HG03039 (cell line): Measurements from ENCODE around the gene PCNP.
"Not testable (repeated sequence)": the region's sequence is repeated elsewhere in the genome, so short reads cannot be mapped to it uniquely, and the experiment has no call there.

ENCODE experiments used
- ATAC-seq: cut with Tn5 transposase; IDR thresholded peaks from one replicate; pipeline ENCODE4 v1.9.1; 2021; ENCODE audit warnings: mild to moderate bottlenecking, moderate library complexity; ENCODE audit not compliant: unreplicated experiment

PCNP gene, protein sequence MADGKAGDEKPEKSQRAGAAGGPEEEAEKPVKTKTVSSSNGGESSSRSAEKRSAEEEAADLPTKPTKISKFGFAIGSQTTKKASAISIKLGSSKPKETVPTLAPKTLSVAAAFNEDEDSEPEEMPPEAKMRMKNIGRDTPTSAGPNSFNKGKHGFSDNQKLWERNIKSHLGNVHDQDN

DNA sequence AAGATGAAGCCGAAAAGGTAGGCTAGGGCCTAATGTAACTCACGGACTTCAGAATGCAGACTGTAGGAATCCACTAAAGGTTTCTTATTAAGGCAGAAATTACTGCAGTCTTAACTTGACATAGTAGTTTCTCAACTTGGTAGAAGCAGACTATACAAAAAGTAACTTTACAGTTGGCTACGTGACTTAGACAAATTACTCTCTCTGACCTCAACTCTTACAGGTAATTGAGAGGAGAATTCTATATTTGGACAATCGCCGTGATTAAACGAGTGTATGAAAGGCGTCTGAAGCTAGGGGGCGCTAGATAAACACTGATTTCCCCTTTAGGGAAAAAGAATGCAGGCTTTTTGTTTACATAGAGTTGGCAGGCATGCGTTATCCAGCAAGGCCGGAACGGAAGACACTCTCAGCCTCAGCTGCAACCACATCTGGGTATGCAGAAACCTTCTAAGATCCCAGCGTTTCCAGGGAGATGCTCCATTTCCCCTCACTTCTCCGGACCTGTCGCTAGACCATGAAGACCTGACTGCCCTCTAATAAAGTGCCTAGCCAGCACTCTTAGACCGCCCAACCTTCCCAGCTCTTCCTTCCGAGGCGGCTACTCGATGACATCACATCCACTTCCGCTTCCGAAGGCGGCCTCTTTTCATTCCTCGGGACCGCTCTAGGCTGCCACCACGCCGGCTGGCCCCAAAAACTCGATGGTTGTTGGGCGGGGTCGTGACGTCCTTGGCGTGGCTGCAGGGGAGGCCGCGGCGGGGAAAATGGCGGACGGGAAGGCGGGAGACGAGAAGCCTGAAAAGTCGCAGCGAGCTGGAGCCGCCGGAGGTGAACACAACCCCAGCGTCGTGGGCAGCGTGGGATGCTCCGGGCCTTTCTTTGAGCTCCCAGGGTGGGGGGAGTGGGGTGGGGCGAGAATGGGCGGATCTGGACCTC lies at the start of gene PCNP:
Gene PCNP (plus strand): TSS at position 732 of the 939 bp plus-strand sequence. CDS start 36 bp downstream, at position 768.
- ATAC-seq: peak; percentile 85

DNA sequence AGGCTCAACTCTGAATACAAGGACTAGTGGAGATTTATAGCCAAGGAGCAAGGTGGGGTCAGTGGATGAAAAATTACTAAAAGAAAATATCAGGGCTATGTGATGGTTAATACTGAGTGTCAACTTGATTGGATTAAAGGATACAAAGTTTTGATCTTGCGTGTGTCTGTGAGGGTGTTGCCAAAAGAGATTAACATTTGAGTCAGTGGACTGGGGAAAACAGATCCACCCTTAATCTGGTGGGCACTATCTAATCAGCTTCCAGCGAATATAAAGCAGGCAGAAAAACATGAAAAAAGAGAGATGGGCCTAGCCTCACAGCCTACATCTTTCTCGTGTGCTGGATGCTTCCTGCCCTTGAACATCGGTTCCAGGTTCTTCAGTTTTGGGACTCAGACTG lies 46.5 kb upstream of the PCNP start:
- no peak for ATAC-seq

DNA sequence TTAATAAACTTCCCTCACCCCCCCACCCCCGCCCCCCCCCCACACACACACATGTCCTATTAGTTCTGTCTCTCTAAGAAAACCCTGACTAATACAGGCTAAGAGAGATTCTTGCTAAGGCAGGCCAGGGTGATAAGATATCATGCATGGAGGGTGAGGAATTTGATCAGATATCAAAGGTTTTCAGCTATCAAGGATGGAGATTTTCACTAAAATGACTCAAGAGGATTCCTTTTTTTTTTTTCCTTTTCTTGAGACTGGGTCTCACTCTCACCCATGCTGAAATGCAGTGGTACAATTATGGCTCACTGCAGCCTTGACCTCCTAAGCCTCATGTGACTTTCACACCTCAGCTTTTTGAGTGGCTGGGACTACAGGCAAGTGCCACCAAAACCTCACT lies 46.1 kb upstream of the PCNP start:
- no peak for ATAC-seq

DNA sequence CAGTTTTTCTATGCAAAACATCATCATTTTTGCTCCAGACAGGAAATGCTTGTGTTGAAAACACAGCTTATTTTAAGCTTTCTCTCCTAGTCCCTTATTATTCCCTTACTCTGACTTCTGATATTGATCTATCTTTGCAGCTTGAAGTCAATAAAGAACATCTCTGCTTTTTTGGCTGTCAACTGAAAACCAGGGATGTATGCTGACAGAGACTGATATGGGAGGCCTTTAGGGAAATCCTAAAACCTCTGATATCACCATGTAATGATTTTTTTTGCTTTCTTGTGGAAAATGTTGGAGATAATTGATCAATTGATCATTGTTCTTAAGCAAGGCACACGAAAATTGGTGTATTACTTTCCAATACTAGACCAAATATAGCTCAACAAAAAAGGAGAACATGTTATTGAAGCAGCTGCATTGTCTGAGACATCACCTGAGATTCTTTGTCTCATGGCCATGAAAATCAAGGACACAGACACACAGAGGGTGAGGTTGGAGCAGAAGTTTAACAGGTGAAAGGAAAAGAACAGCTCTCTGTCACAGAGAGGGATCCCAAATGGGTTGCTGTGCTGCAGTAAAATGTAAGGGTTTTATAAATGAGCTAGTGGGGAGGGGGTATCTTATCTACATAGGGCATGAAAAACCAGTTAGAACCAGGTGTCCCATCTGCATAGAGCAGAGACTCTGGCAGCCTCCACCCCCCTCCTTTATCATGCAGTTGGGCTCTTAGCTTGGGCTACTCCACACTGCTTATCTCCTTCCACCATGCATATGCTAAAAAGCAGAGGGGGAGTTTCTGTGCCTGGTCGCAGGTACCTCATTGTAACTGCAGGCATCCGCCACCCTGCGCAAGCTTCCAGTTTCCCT lies 43.9 kb upstream of the PCNP start:
- ATAC-seq: no peak

DNA sequence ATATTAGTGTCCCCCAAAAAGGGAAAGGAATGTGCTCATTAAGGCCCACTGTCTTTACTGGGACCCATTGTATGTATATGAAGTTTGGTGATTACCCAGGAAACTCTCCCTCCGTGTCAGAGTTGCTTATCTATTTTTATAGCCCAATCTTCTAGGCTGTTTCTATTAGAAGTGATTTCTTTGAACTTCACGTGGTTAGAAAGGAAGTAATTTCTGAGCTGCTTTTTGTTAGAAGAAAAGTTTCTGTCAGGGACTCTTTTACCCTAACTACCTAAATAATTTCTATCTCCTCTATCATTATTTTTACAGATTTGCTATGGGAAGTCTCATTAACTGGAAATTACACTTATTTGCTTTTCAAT lies 43.3 kb upstream of the PCNP start:
- no peak for ATAC-seq

DNA sequence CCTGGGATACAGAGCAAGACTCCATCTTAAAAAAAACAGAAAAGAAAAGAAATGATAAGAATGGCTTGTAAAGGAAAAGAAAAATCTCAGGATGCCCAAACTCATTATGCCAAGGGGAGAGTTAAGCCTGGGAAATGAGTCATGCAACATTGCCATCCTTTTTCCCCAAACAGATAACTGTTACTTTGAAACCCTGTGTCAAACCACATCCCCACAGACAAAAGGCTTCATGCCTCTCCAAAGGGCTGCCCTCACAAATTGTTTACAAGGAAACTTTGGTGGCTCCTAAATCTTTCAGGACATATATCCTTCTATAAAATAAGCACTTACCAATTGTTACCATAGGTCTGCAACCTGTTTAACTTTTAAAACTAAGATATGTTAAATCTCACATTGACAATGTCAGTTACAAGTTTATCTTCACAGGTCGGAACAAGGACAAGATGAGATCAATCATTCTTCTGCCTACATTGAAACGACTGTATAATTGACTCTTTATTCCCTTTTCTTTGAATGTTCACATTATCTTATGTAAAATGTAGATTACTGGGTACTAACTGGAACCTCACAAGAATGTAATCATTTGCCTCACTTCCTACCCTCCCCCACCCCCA lies 42.4 kb upstream of the PCNP start:
- ATAC-seq: no peak

DNA sequence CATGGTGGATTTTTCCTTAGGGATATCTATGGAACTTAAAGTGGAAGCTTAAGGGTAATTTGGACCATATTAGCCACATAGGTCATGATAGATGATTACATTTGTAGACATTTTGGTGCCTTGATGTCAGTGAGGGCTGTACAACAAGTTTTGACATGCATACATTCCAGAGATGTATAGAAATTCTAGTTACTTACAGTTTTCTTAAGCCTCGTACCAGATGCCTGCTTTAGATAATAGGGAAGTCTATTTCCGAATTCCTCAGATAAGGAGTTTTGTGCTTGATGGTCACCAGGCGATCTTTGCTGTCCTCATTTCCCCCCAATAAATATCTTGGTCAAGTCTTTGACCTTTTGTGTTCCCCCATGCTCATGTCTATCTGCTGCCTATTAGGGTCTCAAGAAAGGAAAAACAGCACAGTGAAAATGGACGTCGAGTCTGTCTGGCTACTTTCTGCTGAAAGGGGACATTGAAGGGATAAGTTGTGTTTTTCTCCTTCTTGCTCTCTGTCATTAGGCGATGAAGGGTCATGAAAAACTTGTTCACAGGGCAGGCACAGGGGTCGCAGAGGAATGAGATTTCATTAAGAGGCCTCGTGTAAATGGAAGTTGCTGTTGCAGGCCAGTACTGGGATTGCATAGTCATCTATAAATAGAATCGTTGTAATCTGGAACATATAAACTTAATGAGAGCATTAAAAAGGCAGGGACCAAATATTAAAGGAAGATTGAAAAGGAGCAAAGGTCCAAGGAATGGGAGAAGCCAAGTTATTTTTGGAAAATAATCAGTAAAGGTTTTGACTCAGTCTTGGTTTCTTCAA lies 41.0 kb upstream of the PCNP start:
- no peak for ATAC-seq

DNA sequence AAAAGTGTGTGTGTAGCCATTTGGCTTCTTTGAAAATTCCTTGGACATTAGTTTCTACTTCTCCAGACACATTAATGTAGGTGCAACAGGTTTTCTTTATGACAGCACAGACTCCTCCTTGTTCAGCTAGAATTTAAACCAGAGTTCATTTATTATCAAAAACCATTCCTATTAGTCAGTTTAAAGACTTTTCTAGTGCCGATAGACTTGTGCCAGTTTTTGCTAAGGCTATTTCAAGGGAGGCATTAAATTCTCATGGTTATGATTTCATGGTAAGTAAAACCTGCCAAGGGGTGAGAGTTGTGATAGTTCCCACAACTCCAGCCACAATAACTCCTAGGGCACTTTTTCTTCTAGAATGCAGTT lies 40.4 kb upstream of the PCNP start:
- no peak for ATAC-seq

DNA sequence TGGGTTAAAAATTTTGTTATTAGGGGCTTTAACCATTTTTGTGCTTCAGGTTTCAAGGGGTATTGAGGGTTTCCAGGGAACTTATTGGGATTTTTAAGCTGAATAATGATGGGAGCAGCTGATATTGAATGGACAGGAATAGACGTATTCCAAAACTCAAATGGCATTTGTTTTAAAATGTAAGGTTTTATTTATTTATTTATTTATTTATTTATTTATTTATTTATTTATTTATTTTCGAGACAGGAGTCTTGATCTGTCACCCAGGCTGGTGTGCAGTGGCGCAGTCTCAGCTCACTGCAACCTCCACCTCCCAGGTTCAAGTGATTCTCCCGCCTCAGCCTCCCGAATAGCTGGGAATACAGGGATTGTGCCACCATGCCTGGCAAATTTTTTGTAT lies 38.8 kb upstream of the PCNP start:
- no peak for ATAC-seq

DNA sequence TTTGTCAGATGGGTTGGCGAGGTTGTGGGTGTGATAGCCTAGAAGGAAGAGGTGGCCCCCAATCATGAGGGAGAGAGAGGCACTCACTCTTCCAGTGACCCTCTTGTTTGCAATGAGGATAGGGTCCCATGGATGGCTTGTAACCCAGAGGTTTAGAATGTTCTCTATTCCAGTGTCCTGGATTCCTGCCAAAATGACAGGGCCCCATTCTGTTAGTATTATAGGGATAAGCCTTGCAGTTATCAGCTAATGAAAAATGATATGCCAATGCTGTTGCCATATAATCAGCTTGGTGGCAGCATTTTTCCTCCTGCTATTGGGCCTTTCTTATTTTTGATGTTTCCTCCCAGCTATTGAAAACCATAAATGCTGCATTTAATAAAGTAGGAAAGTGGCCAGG lies 37.7 kb upstream of the PCNP start:
- ATAC-seq: no peak

DNA sequence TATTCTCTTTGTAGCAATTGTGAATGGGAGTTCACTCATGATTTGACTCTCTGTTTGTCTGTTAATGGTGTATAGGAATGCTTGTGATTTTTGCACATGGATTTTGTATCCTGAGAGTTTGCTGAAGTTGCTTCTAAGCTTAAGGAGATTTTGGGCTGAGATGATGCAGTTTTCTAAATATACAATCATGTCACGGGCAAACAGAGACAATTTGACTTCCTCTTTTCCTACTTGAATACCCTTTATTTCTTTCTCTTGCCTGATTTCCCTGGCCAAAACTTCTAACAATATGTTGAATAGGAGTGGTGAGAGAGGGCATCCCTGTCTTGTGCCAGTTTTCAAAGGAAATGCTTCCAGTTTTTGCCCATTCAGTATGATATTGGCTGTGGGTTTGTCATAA lies 37.0 kb upstream of the PCNP start:
- not testable (repeated sequence) for ATAC-seq

DNA sequence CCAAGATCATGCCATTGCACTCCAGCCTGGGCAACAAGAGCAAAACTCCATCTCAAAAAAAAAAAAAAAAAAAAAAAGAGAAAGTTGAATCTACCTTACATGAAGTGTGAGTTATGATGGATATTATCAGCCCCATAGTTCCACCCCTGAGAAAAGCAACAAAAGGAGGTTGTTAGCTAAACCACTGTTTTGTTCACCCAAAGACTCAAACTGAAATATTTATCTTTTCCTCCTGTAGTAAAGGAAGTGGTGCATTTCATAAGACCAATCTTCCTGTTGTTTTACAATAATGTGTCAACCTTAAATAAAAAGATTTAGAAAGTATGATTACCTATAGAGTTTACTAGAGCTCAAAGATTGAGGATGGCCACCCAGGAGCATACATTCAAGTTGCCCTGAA lies 31.0 kb upstream of the PCNP start:
- no peak for ATAC-seq

DNA sequence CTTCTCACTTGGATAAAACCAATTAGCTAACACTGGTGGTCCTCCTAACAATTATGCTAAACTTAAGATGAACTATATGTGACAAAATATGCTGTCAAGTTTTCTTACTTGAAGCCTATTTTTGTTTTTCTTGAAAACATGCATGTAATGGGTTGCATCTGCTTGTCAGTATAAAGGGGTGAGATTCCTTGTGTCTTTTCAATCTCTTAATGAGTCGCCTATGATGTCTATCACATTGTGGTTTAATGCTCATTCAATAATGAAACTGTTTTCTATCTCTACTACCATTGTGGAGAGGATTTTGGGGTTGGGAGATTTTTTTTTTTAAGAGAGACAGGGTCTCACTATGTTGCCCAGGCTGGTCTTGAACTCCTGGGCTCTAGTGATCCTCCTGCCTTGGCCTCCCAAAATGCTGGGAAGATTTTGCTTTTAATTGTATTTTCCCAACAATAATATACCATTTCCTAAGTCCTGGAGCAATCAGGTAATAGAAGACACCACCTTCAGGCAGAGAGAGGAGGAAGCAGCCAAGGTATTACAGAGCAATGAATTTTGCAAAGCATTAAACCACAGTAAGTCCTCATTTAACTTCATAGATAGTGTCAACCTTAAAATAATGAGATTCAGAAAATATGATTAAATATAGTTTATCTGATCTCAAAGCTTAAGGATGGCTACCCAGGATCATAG lies 29.7 kb upstream of the PCNP start:
- no peak for ATAC-seq

DNA sequence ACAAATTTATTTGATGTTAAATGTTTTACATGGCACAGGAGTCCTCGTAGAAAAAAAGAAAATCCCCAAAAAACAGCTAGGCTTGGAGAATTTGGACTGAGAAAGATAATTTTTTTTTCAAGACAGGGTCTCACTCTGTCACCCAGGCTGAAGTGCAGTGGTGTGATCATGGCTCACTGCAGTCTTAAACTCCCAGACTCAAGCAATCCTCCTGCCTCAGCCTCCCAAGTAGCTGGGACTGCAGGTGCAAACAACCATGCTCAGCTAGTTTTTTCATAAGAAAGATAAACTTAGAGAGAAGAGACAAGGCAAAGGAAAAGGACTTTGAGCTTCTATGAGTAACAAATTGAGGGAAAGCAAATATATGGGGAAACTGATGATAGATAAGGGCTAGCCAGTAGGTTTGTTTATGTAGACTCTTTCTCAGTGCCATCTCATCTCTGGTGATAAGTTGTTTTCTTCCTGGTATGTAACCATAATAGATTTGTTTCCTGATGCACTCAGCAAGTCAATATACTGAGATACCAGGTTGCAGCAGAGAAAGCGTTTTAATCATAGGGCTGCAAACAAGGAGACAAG lies 25.4 kb upstream of the PCNP start:
- no peak for ATAC-seq

DNA sequence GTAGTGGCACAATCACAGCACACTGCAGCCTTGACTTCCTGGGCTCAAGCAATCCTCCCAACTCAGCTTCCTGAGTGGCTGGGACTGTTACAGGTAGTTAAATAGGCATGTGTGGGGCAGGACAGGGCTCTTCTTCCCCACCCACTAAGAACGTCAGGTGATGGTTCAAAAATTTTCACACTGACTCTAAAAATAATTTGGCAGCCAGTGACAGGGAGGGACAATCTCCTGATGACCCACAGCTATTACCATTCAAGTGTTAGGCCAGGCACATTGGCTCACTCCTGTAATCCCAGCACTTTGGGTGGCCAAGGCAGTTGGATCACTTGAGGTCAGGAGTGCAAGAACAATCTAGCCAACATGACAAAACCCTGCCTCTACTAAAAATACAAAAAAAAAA lies 24.5 kb upstream of the PCNP start:
- no peak for ATAC-seq

DNA sequence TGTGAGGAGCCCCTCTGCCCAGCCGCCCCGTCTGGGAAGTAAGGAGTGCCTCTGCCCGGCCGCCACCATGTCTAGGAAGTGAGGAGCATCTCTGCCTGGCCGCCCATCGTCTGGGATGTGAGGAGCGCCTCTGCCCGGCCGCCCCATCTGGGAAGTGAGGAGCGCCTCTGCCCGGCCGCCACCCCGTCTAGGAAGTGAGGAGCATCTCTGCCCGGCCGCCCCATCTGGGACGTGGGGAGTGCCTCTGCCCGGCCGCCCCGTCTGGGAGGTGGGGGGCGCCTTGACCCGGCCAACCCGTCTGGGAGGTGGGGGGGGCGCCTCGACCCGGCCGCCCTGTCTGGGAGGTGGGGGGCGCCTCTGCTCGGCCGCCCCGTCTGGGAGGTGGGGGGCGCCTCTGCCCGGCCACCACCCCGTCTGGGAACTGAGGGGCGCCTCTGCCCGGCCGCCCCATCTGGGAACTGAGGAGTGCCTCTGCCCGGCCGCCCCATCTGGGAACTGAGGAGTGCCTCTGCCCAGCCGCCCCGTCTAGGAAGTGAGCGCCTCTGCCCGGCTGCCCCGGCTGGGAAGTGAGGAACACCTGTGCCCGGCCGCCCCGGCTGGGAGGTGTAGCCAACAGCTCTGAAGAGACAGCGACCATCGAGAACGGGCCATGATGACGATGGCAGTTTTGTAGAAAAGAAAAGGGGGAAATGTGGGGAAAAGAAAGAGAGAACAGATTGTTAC lies 22.5 kb upstream of the PCNP start:
- not testable (repeated sequence) for ATAC-seq

DNA sequence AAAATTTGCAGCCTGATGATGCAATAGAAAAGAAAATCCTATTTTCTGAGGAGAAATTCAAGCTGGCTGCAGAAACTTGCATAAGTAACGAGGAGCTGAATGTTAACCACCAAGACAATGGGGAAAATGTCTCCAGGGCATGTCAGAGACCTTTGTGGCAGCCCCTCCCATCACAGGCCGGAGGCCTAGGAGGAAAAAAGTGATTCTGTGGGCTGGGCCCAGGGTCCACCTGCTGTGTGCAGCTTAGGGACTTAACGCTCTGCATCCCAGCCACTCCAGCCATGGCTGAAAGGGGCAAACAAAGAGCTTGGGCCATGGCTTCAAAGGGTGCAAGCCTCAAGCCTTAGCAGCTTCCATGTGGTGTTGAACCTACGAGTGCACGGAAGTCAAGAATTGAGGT lies 20.6 kb upstream of the PCNP start:
- ATAC-seq: not testable (repeated sequence)

DNA sequence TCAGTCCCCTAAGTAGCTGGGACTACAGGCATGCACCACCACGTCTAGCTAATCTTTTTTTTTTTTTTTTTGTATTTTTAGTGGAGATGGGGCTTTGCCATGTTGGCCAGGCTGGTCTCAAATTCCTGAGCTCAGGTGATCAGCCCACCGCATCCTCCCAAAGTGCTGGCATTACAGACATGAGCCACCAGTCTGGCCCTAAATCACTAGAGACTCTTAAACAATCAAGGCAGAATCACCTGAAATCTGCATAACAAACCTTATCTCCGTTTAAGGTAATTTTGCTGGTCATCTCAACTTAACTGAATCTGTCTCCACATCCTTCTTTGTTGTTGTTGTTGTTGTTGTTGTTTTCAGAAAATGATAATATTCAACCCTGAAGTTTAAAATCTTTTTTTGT lies 17.9 kb upstream of the PCNP start:
- ATAC-seq: no peak
